Gastroesophageal sphincter (tissue), 3 donors: Measurements from ENCODE around the gene DTHD1.

Source experiments
- EP300 ChIP-seq: sonication (generic); formaldehyde crosslinking; IDR thresholded peaks from one replicate; pipeline ENCODE4 v1.6.1; 2017; ENCODE audit warnings: antibody characterized with exemption, mild to moderate bottlenecking
- POLR2A ChIP-seq, 2 donors: fragments of 450-650 bp; IDR thresholded peaks; one replicate each; pipeline ENCODE4 v1.6.1; 2017; ENCODE audit warnings: antibody characterized with exemption in 2 of 2, mild to moderate bottlenecking in 2 of 2, moderate library complexity in 1 of 2
- TF ChIP-seq, protein P1 (sequence below), 4 experiments: fragments of 200-600 bp in 2 of 4; fragments of 450-650 bp in 2 of 4; sonication (generic) in 1 of 4; IDR thresholded peaks; one replicate each; pipeline ENCODE4 v1.5.1; 2017 to 2019; ENCODE audit warnings: antibody characterized with exemption in 4 of 4, mild to moderate bottlenecking in 2 of 4, moderate library complexity in 2 of 4

DNA sequence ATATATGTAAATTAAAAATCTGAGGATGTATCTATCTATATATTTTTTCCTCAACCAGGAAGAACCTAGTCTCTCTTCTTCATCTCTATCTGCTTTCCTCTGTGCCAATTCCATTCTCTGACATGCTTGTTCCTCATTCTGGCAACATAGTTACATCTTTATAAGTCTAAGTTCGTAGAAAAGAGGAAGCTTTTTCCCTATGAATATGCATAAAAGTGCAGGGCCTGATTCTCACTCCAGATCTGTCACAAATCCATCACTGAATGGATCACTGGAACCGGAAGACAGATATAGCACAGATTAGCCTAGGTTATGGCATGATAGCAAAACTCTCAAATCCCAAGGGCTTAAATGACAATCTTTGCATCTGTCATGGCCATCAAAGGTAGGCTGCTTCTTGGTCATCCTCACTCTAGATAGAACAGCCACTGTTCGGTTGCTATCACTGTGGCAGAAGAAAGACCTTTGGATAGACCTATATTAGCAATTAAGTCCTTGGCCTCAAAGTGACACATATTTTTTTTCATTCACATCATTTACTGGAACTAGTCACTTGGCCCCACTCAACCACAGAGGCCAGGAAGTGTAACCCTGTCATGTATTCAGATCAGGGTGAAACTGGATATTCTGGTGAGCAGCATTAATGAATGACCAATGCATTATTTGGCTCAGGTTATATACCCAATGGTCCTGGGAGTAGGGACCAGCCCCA lies 22.2 kb downstream of the DTHD1 start:
- no peak for TF ChIP-seq POLR2A (IDR thresholded peaks at IDR 0.05)
- no peak for TF ChIP-seq EP300
- TF ChIP-seq, protein P1, sequence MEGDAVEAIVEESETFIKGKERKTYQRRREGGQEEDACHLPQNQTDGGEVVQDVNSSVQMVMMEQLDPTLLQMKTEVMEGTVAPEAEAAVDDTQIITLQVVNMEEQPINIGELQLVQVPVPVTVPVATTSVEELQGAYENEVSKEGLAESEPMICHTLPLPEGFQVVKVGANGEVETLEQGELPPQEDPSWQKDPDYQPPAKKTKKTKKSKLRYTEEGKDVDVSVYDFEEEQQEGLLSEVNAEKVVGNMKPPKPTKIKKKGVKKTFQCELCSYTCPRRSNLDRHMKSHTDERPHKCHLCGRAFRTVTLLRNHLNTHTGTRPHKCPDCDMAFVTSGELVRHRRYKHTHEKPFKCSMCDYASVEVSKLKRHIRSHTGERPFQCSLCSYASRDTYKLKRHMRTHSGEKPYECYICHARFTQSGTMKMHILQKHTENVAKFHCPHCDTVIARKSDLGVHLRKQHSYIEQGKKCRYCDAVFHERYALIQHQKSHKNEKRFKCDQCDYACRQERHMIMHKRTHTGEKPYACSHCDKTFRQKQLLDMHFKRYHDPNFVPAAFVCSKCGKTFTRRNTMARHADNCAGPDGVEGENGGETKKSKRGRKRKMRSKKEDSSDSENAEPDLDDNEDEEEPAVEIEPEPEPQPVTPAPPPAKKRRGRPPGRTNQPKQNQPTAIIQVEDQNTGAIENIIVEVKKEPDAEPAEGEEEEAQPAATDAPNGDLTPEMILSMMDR (IDR thresholded peaks at IDR 0.05) = no peak
